ENCODE results near the gene CACNA1C. TPM values are rescaled to one million over a fixed set of nuclear protein-coding genes. Genes with fewer than 3 reads are reported as not detected.

Gene CACNA1C
- total RNA-seq, 1 experiment from 2014 or later, result 1.1 TPM

- Histone ChIP-seq H3K18ac (ENCODE audit: insufficient read length, low read depth, low read length) (no peak overlapping the region), H3K14ac (ENCODE audit: insufficient read depth, low read length) (no peak overlapping the region), H4K20me1 (ENCODE audit: control insufficient read depth, insufficient read depth, insufficient read length) (no peaks in the 10 kb centered on the region), H4K8ac (replicated peaks; ENCODE audit: insufficient read length, low read depth, low read length) (no peak overlapping the region), H3K79me1 (ENCODE audit: insufficient read depth, low read depth, low read length, poor library complexity, severe bottlenecking) (no peaks in the 10 kb centered on the region), H2BK15ac (ENCODE audit: low read depth, low read length) (no peak overlapping the region), H2AFZ (ENCODE audit: low read length) (no peak overlapping the region), H3K56ac (ENCODE audit: insufficient read length, low read depth, low read length) (no peak overlapping the region), H3K9ac (ENCODE audit: extremely low read depth, insufficient read length, low read length) (no peak overlapping the region), H2BK5ac (ENCODE audit: insufficient read length, low read length) (no peak overlapping the region), H3K4ac (ENCODE audit: low read depth, low read length) (no peak overlapping the region), H3T11ph (ENCODE audit: low read length) (no peak overlapping the region), H4K91ac (ENCODE audit: insufficient read length, low read depth, low read length) (no peak overlapping the region), H3K79me2 (ENCODE audit: insufficient read depth, low read length) (no peaks in the 10 kb centered on the region), H2BK12ac (ENCODE audit: insufficient read length, low read depth, low read length) (no peak overlapping the region), H3K23me2 (ENCODE audit: insufficient read length, low read depth, low read length, poor library complexity, severe bottlenecking) (no peaks in the 10 kb centered on the region), H3K4me1 (ENCODE audit: insufficient read depth, low read length) (peaks cover 9% of the 10 kb centered on the region; the same call in 1 of the 2 replicates), H3K27ac (ENCODE audit: insufficient read length, low read depth, low read length) (no peak overlapping the region), H3K9me3 (ENCODE audit: control insufficient read depth, low read depth, low read length) (no peaks in the 10 kb centered on the region), H3K23ac (ENCODE audit: insufficient read length, low read depth, low read length) (no peak overlapping the region), H4K5ac (ENCODE audit: insufficient read length, low read depth, low read length) (no peak overlapping the region), H2BK20ac (ENCODE audit: low read depth, low read length, poor library complexity, severe bottlenecking) (no peak overlapping the region), H3K4me2 (ENCODE audit: insufficient read depth, insufficient read length, low read length) (no peak overlapping the region), H2AK5ac (ENCODE audit: insufficient read length, low read length) (no peak overlapping the region), H3K27me3 (ENCODE audit: insufficient read depth, low read length) (no peaks in the 10 kb centered on the region), H2BK120ac (ENCODE audit: low read depth, low read length, poor library complexity, severe bottlenecking) (no peak overlapping the region)
- Mint-ChIP-seq H3K27ac (no peak overlapping the region), H3K9me3 (peaks cover 18 to 23% of the 10 kb centered on the region in 2 experiments), H3K4me3 (no peak overlapping the region), H3K4me1 (peaks cover 17 to 23% of the 10 kb centered on the region in 2 experiments), H3K36me3 (ENCODE audit: insufficient read depth in 1 of 3, low read depth in 3 of 3) (peaks cover 4 to 10% (median 4%) of the 10 kb centered on the region in 3 experiments; a peak in 4 of 7 replicates), H3K27me3 (ENCODE audit: low read depth) (peaks cover 53% of the 10 kb centered on the region)
- WGBS (ENCODE audit: extremely low coverage, insufficient read length, low lambda C conversion rate), result no CpG with 5 or more reads among the region's 11 CpGs
- no peak for TF ChIP-seq CTCF (conservative IDR thresholded peaks at IDR 0.05)
- DNase-seq, result no peak
Measured at GRCh38 chr12:2589381-2589780, 536.6 kb downstream of the CACNA1C start.

Data from H9 (cell line).